ENCODE measurements around the gene INPPL1. TPM values are rescaled to one million over a fixed set of nuclear protein-coding genes. Genes with fewer than 3 reads are reported as not detected.
A peak's percentile ranks its signal among the peaks of the same experiment; 100 is the strongest.

The INPPL1 gene
- total RNA-seq, 1 donor from 2014 or later, result 214 TPM

DNA sequence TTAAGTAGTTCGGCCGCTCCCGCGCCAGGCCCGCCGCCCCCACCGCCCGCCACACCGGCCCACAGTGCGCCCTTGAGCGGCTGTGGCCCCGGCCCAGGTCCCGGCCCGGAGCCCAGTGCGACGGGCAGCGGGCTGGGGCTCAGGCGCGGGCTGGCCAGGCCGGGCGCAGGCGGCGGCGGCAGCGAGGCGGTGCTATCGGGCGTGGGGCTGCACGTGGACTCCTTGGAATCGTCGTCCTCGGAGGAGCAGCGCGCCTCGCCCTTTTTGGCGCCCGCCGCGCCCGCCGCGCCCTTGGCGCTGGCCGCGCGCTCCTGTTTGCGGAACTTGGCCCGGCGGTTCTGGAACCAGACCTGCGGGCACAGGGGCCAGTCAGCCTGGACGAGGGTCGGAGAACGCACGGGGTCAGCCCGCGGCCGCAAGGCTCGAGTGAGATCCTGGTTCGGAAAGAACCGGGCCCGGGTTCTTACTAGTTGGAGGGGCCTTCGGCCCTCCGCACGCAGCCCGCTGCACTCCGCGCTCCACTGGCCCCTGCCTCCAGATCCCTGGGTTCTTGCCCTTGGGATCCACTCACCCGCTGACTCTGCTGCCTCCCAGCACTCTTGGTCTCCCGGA, 15.4 kb downstream of the INPPL1 start:
- Mint-ChIP-seq H3K4me3 (ENCODE audit: unreplicated experiment) (peak overlapping the region; percentile 66), H3K9me3 (ENCODE audit: low read depth) (no peaks in the 10 kb centered on the region), H3K4me1 (ENCODE audit: low read depth) (peaks cover 22% of the 10 kb centered on the region), H3K27ac (ENCODE audit: unreplicated experiment) (no peak overlapping the region), H3K36me3 (ENCODE audit: low read depth) (peaks cover 16% of the 10 kb centered on the region), H3K27me3 (ENCODE audit: low read depth) (peaks cover 26% of the 10 kb centered on the region)
- TF ChIP-seq, protein P1, sequence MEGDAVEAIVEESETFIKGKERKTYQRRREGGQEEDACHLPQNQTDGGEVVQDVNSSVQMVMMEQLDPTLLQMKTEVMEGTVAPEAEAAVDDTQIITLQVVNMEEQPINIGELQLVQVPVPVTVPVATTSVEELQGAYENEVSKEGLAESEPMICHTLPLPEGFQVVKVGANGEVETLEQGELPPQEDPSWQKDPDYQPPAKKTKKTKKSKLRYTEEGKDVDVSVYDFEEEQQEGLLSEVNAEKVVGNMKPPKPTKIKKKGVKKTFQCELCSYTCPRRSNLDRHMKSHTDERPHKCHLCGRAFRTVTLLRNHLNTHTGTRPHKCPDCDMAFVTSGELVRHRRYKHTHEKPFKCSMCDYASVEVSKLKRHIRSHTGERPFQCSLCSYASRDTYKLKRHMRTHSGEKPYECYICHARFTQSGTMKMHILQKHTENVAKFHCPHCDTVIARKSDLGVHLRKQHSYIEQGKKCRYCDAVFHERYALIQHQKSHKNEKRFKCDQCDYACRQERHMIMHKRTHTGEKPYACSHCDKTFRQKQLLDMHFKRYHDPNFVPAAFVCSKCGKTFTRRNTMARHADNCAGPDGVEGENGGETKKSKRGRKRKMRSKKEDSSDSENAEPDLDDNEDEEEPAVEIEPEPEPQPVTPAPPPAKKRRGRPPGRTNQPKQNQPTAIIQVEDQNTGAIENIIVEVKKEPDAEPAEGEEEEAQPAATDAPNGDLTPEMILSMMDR (IDR thresholded peaks at IDR 0.05), result peak; percentile 9
- DNase-seq (ENCODE audit: low spot score), result peak; percentile 81

DNA sequence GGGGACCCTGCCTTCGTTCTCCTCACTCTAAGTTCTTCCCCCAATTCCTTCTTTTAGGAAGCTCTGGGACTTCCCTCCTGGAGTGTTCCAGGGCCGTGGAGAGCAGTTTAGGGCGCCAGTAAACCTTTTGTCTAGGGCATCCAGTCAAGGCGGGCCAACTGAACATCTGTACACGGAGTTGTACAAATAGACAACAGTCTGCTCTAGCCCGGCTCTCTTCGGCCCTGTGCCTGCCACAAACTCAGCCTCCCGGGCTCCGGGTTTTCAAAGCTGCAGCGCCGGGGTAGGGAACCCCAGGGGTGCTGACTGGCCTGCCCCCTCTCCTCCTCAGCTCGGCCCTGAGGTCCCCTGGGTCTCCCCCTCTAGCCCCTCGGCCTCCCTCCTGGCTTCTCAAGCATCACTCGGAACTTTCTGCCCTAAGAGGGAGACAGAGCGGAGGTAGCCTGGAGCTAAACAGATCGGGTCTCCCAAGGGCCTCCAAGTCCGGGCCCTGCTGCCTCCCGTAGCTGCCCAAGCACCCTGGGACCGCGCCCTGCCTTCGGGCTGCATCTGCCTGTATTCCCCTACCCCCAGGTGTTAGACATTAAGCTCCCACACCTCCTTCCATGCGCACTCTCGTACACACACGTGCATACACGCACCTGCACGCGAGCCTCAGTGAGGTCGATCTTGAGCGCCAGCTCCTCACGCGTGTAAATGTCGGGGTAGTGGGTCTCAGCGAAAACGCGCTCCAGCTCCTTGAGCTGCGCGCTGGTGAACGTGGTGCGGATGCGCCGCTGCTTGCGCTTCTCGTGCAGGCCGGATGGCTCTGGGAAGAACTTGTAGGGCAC, 16.1 kb downstream of the INPPL1 start:
- H3K27ac Mint-ChIP-seq (ENCODE audit: unreplicated experiment), result no peak overlapping the region
- peak overlapping the region; percentile 34 for H3K4me3 Mint-ChIP-seq (ENCODE audit: unreplicated experiment)
- DNase-seq (ENCODE audit: low spot score), result peak; percentile 89
- peaks cover 16% of the 10 kb centered on the region for H3K36me3 Mint-ChIP-seq (ENCODE audit: low read depth)
- H3K4me1 Mint-ChIP-seq (ENCODE audit: low read depth), result peaks cover 22% of the 10 kb centered on the region
- TF ChIP-seq, protein P1 (IDR thresholded peaks at IDR 0.05), result no peak
- no peaks in the 10 kb centered on the region for H3K9me3 Mint-ChIP-seq (ENCODE audit: low read depth)
- H3K27me3 Mint-ChIP-seq (ENCODE audit: low read depth), result peaks cover 26% of the 10 kb centered on the region

DNA sequence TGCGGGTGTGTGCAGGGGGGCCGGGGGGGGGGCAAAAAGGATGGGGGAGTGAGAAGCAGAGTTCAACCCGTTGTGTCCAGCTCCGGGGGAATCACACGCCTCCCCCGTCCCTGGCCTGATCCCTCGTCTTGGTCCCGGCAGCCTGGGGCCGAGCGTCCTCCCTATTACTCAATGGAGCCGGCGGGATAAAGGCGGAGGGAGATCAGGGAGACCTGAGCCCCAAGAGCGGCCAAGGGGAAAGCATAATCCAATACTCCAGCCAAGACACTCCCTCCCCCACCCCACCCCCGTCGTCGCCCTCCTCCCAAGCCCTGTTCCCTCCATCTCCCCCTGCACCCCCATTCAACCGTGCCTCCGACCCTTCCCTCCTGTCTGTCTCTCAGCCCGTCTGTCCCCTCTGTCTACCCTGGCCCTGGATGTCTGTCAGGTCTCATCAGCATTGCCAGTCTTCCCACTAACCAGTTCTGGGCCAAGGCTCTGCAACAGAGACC, 16.8 kb downstream of the INPPL1 start:
- Mint-ChIP-seq H3K27me3 (ENCODE audit: low read depth) (peaks cover 26% of the 10 kb centered on the region), H3K4me1 (ENCODE audit: low read depth) (peaks cover 22% of the 10 kb centered on the region), H3K4me3 (ENCODE audit: unreplicated experiment) (no peak overlapping the region), H3K27ac (ENCODE audit: unreplicated experiment) (no peak overlapping the region), H3K36me3 (ENCODE audit: low read depth) (peaks cover 16% of the 10 kb centered on the region), H3K9me3 (ENCODE audit: low read depth) (no peaks in the 10 kb centered on the region)
- DNase-seq (ENCODE audit: low spot score), result peak; percentile 81
- TF ChIP-seq, protein P1 (IDR thresholded peaks at IDR 0.05), result no peak

DNA sequence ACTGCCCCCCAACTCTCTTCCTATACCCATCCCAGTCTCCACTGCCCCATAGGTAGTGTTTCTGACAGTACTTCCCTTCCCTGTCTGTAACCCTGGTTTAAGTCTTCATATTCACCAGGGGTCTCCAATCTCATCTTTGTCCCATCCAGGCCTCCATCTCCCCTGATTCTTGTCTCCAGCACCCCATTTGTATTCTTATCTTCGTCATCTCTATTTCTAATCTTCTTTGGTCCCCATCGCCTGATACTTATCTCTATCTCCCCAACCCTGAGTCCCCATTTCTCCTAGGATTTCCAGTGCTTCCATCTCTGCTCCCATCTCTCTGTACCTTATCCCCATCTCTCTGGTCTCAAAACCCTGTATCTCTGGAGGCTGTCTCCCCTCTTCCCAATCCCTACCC, 17.6 kb downstream of the INPPL1 start:
- Mint-ChIP-seq H3K36me3 (ENCODE audit: low read depth) (peaks cover 12% of the 10 kb centered on the region), H3K9me3 (ENCODE audit: low read depth) (no peaks in the 10 kb centered on the region), H3K27me3 (ENCODE audit: low read depth) (peaks cover 26% of the 10 kb centered on the region), H3K4me1 (ENCODE audit: low read depth) (peaks cover 22% of the 10 kb centered on the region), H3K27ac (ENCODE audit: unreplicated experiment) (no peak overlapping the region), H3K4me3 (ENCODE audit: unreplicated experiment) (no peak overlapping the region)
- TF ChIP-seq, protein P1 (IDR thresholded peaks at IDR 0.05), result no peak
- DNase-seq (ENCODE audit: low spot score), result no peak
